ENCODE results near the gene MPP2. TPM values are rescaled to one million over a fixed set of nuclear protein-coding genes. Genes with fewer than 3 reads are reported as not detected.
A peak's percentile ranks its signal among the peaks of the same experiment; 100 is the strongest.

MPP2 gene
- total and polyA plus RNA-seq, 9 of the 15 experiments (the other 6 are each of a cell fraction or from before 2014, with no cell fraction given) = 0.04 to 1.0 (median 0.24) TPM

DNA sequence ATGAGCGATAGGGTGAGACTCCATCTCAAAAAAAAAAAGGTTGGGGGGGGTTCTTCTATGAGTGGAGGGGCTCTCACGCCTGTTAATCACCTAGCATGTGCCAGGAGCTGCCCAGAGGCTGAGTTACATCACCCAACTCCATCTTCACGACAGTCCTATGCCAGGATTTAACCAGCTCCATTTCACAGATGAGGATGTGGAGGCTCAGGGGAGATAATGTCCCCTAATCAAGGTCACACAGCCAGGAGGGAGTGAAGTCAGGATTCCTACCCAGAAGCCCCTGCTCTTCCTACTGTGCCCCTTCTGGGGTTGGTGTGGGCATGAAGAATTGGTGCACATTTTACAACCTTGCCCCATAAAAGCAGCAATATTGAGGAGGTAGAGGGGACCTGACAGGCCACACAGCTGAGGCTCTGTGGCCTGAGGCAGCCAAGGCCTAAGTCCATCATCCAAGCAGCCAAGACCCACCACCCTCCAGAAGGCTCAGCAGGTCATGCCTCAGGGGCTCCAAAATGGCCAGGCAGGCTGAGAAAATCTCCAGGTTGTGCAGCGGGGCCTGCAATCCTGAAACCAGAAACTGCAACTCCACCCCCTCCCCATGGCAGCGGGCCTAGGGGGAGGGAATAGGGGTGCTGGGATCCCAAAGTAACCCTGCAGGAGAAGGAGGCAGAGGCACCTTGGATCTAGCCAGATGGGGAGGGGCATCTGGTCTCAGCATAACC lies 28.0 kb upstream of the MPP2 start:
- H3K27me3 ChIP-seq (ENCODE audit: control insufficient read depth in 2 of 2, insufficient read depth in 2 of 2, low read length in 2 of 2) = peaks cover 3 to 46% of the 10 kb centered on the region in 2 experiments; a peak in 3 of 5 replicates
- H3K9ac ChIP-seq (ENCODE audit: insufficient read depth in 1 of 2, low read depth in 2 of 2, low read length in 2 of 2) = no peak overlapping the region
- H4K20me1 ChIP-seq (replicated peaks; ENCODE audit: control insufficient read depth, insufficient read depth, low read length) = no peaks in the 10 kb centered on the region
- H3K36me3 ChIP-seq (ENCODE audit: control insufficient read depth, insufficient read depth, low read length) = no peaks in the 10 kb centered on the region
- no peaks in the 10 kb centered on the region for H3K9me1 ChIP-seq (ENCODE audit: control insufficient read depth, insufficient read depth, low read length)
- 0 out of 2 replicates have a peak, but pooled peaks have one; percentile 37 for TF ChIP-seq BCOR (IDR thresholded peaks at IDR 0.05)
- TF ChIP-seq, protein P1, sequence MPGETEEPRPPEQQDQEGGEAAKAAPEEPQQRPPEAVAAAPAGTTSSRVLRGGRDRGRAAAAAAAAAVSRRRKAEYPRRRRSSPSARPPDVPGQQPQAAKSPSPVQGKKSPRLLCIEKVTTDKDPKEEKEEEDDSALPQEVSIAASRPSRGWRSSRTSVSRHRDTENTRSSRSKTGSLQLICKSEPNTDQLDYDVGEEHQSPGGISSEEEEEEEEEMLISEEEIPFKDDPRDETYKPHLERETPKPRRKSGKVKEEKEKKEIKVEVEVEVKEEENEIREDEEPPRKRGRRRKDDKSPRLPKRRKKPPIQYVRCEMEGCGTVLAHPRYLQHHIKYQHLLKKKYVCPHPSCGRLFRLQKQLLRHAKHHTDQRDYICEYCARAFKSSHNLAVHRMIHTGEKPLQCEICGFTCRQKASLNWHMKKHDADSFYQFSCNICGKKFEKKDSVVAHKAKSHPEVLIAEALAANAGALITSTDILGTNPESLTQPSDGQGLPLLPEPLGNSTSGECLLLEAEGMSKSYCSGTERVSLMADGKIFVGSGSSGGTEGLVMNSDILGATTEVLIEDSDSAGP (CRISPR knock-in tag; IDR thresholded peaks at IDR 0.05) = no peak
- peak; percentile 84 for TF ChIP-seq ESRRA (IDR thresholded peaks at IDR 0.05; ENCODE audit: borderline replicate concordance, low read depth)
- TF ChIP-seq RBM25 (IDR thresholded peaks at IDR 0.05; ENCODE audit: low read depth, low read length, severe bottlenecking) = peak; percentile 63
- in situ Hi-C loops (cut with MboI) = loop anchor here (25.0 kb wide), 1 partner anchor 402 kb away; the partner anchor contains the start of gene GRN
- no peak overlapping the region for H3K4me2 ChIP-seq (ENCODE audit: insufficient read depth, low read length)
- no peak overlapping the region for H3K4me3 ChIP-seq
- no peaks in the 10 kb centered on the region for H3K79me2 ChIP-seq (ENCODE audit: control insufficient read depth, insufficient read depth, low read length)
- CTCF ChIA-PET (ENCODE audit: low intra/inter-chr PET ratio) = no interaction called here
- H3K9me3 ChIP-seq (replicated peaks; ENCODE audit: control insufficient read depth, insufficient read depth, low read depth, low read length) = no peaks in the 10 kb centered on the region
- FAIRE-seq (no peak), DNase-seq (ENCODE audit: extremely low read depth in 1 of 4, low spot score in 3 of 4) (no peak), ATAC-seq (no peak)
- H3K27ac ChIP-seq (ENCODE audit: extremely low read depth, low read depth, low read length) = no peak overlapping the region
- H2AFZ ChIP-seq (ENCODE audit: low read depth, low read length) = no peak overlapping the region
- WGBS (ENCODE audit: insufficient coverage, low coverage, missing lambda C conversion rate) = 13% methylated on average over 5 of the region's 5 CpGs
- BruUV-seq (replicated peaks) = no TSS peak
- intact Hi-C loops (cut with micrococcal nuclease) = no loop called here
- POLR2A ChIA-PET = no interaction called here
- peaks cover 0 to 12% of the 10 kb centered on the region in 2 experiments; a peak in 4 of 5 replicates for H3K4me1 ChIP-seq (replicated peaks in 1 of 2; ENCODE audit: control insufficient read depth in 2 of 2, insufficient read depth in 2 of 2, low read length in 2 of 2)

Measured in K562 (cell line).